Activated naive CD4-positive, alpha-beta T cell treated with anti-CD3 and anti-CD28 coated beads, Interleukin-2, amount 50 U/mL, for 16 hours (primary cell): ENCODE data around the gene SUPT3H.
"Not testable (repeated sequence)": the region's sequence is repeated elsewhere in the genome, so short reads cannot be mapped to it uniquely, and the experiment has no call there.

Experiments used
- DNase-seq: peaks from one replicate; pipeline ENCODE4 v3.0.0-alpha.2; 2020

Gene SUPT3H

GRCh38 chr6:45105170-45105820 lies 272.4 kb downstream of the SUPT3H start:
- no peak for DNase-seq

GRCh38 chr6:45104429-45104828 lies 273.3 kb downstream of the SUPT3H start:
- DNase-seq, result no peak

GRCh38 chr6:45098256-45098655 lies 279.5 kb downstream of the SUPT3H start:
- DNase-seq, result no peak

- no peak for DNase-seq
These were observed 282.9 kb downstream of the SUPT3H start for GRCh38 chr6:45094831-45095230.

GRCh38 chr6:45092135-45092534 lies 285.6 kb downstream of the SUPT3H start:
- no peak for DNase-seq

- DNase-seq, result no peak
These were observed 291.2 kb downstream of the SUPT3H start for GRCh38 chr6:45086360-45087084.

- DNase-seq, result no peak
These were observed 293.5 kb downstream of the SUPT3H start for GRCh38 chr6:45084257-45084656.

- DNase-seq, result no peak
These were observed 295.6 kb downstream of the SUPT3H start for GRCh38 chr6:45082091-45082490.

- DNase-seq, result no peak
These were observed 296.1 kb downstream of the SUPT3H start for GRCh38 chr6:45081634-45082033.

- no peak for DNase-seq
These were observed 299.3 kb downstream of the SUPT3H start for GRCh38 chr6:45078432-45078831.

- DNase-seq, result no peak
These were observed 301.4 kb downstream of the SUPT3H start for GRCh38 chr6:45076217-45076930.

GRCh38 chr6:45075246-45075645 lies 302.5 kb downstream of the SUPT3H start:
- no peak for DNase-seq

GRCh38 chr6:45074439-45074838 lies 303.3 kb downstream of the SUPT3H start:
- DNase-seq, result no peak

- DNase-seq, result no peak
These were observed 304.0 kb downstream of the SUPT3H start for GRCh38 chr6:45073771-45074170.

- no peak for DNase-seq
These were observed 305.1 kb downstream of the SUPT3H start for GRCh38 chr6:45072673-45073072.

GRCh38 chr6:45072016-45072415 lies 305.7 kb downstream of the SUPT3H start:
- no peak for DNase-seq

GRCh38 chr6:45069091-45069490 lies 308.6 kb downstream of the SUPT3H start:
- no peak for DNase-seq

GRCh38 chr6:45067446-45067845 lies 310.3 kb downstream of the SUPT3H start:
- not testable (repeated sequence) for DNase-seq

- not testable (repeated sequence) for DNase-seq
These were observed 315.1 kb downstream of the SUPT3H start for GRCh38 chr6:45062659-45063058.

GRCh38 chr6:45057711-45058110 lies 320.0 kb downstream of the SUPT3H start:
- DNase-seq, result no peak

GRCh38 chr6:45054610-45055009 lies 323.1 kb downstream of the SUPT3H start:
- no peak for DNase-seq

GRCh38 chr6:45052325-45052724 lies 325.4 kb downstream of the SUPT3H start:
- no peak for DNase-seq

- DNase-seq, result no peak
These were observed 328.4 kb downstream of the SUPT3H start for GRCh38 chr6:45049188-45049843.
